NCI-H146 (cell line): Measurements from ENCODE around the gene RESP18.
"Not testable (repeated sequence)": the region's sequence is repeated elsewhere in the genome, so short reads cannot be mapped to it uniquely, and the experiment has no call there.

ENCODE experiments used
- DNase-seq: peaks from one replicate; lab custom pipeline; 2025; lab: John Stamatoyannopoulos, UW

Gene RESP18

DNA sequence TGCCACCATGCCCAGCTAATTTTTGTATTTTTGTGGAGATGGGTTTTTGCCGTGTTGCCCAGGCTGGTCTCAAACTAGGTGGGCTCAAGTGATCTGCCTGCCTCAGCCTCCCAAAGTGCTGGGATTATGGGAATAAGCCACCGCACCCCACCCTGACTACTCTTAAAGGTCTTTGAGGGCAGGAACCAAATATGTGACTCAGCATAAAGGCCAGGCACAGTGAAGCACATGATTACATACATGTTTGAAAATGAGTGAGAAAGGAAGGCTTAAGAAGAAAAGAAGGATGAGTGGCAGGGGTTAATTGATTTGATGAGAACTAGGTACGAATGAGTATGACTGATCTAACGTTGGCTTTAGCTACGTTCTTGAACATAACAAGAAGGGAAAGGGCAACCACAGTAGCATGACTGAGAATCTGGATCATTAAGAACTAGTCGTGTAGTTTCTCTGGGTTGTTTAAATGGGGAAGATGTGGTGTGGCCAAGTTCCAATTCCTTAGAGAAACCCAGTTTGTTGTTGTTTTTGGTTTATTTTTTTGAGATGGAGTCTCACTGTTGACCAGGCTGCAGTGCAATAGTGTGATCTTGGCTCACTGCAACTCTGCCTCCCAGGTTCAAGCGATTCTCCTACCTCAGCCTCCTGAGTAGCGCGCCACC lies 6.8 kb downstream of the RESP18 start:
- DNase-seq = no peak

- no peak for DNase-seq
Measured at GRCh38 chr2:219325136-219325535, 7.4 kb downstream of the RESP18 start.

GRCh38 chr2:219323434-219323833 lies 9.1 kb downstream of the RESP18 start:
- DNase-seq = no peak

- DNase-seq = no peak
Measured at GRCh38 chr2:219314804-219315468, 17.6 kb downstream of the RESP18 start.

DNA sequence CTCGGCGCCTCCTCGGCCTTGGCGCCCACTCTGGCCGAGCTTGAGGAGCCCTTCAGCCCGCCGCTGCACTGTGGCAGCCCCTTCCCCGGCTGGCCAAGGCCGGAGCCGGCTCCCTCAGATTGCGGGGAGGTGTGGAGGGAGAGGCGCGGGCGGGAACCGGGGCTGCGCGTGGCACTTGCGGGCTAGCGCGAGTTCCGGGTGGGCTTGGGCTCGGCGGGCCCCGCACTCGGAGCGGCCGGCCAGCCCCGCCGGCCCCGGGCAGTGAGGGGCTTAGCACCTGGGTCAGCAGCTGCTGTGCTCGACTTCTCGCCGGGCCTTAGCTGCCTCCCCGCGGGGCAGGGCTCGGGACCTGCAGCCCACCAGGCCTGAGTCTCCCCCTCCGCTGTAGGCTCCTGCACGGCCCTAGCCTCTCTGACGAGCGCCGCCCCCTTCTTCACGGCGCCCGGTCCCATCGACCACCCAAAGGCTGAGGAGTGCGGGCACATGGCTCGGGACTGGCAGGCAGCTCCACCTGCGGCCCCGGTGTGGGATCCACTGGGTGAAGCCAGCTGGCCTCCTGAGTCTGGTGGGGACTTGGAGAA lies 19.8 kb downstream of the RESP18 start:
- not testable (repeated sequence) for DNase-seq

DNA sequence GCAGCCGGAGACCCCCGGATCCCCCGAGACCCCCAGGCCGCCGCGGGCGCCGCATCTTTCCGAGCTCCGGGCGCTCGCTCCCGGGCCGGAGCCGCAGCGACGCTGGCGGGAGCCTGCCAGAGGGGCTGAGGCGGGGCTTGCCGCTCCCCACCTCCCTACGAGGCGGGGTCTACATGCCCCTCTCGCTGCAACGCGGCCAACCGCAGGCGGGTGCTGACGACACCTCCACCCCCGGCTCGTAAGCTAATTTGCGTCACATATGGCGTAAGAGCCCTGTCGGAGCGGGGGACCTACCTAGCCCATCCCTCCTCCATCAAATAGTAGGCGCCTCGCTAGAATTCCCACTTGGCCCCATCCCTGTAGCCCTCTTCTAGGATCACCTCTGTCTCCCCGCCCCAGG lies 23.3 kb downstream of the RESP18 start, which contains the start of gene PTPRN:
Gene PTPRN (minus strand): TSS at position 124 of the 400 bp plus-strand sequence. CDS start 69 bp downstream, at position 55.
- DNase-seq = peak; percentile 84

DNA sequence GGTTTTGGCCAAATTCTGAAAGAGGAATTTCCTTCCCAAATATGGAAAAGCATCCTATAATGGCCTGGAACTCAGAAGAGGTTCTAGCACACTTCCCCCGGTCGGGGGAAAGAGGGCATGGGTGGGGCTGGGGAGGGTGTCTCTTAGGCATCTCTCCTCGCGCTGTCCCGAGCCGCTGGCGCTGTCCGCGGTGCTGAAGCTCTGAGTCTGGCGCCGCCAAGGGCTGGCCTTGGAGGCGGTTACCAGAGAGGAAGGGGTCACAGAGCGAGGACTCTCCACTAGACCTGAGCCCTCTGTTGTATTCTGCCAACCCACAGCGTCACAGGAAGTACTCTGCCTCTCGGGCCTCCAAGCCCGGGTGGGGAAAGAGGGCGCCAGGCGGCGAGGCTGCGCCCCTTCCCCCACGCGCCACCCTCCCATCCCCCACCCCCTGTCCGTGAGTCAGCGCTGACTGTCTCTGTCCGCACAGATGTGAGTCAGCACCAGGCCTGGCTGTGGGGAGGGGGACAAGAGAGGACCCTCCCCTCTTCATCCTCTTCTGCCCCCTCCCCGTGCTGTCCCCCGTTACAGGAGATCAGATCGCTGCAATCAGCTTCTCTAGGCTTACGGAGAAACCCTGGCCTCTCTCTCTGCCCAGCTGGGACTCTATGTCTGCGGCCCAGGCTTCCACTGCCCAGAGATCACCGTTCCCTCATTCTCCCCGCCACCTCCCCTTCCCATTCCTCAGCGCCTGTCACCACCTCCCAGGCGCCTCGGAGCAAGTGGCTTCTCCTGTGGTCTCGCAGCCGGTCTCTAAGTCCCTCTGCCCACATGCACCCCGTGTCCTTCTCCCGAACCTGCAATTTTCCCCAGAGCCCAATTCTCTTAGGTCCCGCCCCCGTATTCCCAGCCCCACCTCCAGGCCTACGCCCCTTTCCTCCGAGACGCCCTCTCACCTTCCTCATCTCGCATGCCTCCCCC lies 24.1 kb downstream of the RESP18 start:
- DNase-seq = peak; percentile 41

DNA sequence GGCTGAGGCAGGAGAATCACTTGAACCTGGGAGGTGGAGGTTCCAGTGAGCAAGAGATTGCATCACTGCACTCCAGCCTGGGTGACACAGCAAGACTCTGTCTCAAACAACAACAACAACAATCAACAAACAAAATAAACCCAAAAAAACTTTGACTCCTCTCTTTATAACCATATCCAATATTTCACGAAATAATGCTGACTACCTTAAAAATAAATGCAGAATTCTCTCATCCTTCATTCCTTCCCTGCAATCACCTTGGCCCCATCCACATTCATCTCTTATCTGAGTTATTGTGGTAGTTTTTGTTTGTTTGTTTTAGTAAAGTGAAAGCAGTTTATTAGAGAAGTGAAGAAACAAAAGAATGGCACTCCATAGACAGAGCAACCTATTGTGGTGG lies 26.5 kb downstream of the RESP18 start:
- DNase-seq = no peak

DNA sequence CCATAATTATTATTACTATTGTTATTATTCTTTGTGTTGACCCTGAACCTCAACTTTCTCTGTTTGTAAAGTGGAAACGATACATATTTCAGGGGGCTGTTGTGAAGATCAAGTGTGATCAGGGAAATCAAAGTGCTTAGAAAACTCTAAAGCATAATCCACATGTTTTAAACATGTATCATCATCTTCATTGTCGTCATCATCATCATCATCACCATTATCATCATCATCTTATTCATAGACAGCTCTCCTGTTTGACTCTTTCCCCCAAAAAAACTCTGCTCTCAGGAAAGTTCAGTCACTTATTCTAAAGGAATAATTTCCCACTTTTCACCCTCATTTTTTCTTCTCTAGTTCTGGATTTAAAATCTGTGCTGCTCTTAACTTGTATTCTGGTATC lies 28.3 kb downstream of the RESP18 start:
- no peak for DNase-seq

GRCh38 chr2:219302412-219302968 lies 30.1 kb downstream of the RESP18 start:
- DNase-seq = no peak

GRCh38 chr2:219300022-219300421 lies 32.5 kb downstream of the RESP18 start:
- no peak for DNase-seq

DNA sequence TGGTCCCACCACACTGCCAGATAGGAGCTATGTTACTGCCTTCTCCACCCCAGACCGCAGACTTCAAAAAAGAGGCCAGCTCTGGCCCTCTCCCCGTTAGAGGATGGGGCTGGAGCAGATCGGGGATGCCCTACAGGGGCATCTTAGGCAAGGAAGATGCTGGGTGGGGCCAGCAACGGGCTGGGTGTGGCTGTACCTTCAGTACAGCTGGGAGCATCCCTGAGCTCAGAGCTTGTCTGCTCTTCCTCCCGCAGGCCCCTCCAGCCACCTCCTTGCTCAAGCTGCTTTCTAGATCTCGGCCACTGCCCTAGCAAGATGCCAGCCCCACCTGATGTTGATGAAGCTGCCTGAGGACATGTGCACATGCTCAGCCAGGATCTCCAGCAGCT lies 33.2 kb downstream of the RESP18 start:
- no peak for DNase-seq

DNA sequence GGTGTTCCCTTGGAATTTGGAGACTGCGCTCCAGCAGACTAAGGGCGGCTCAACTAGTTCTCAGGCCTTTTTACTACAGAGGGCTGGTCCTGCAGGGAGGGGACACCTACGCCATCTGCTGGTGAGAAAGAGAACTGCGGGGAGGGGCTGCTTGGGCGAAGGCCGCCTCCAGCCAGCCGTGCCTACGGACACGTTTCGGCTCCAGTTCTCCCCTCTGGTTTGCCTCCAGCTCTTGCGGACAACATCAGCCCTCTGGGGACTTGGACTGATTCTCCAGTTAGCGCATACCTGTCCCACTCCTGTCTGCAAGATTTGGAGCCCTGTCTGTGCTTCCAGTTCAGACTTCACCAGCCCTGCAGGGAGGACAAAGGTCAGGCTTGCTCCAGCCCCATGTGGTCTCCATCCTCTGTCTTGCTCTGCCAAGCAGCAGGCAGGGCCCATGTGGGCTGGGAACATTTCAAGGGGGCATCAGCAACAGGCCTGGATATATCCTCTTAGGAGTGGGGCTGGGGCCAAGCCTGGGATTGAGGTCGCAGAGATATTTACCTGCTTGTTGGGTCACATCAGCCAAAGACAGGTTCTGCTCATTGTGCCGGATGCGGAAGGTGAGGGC lies 33.7 kb downstream of the RESP18 start:
- DNase-seq = peak; percentile 47

- no peak for DNase-seq
Measured at GRCh38 chr2:219297766-219298456, 34.6 kb downstream of the RESP18 start.

DNA sequence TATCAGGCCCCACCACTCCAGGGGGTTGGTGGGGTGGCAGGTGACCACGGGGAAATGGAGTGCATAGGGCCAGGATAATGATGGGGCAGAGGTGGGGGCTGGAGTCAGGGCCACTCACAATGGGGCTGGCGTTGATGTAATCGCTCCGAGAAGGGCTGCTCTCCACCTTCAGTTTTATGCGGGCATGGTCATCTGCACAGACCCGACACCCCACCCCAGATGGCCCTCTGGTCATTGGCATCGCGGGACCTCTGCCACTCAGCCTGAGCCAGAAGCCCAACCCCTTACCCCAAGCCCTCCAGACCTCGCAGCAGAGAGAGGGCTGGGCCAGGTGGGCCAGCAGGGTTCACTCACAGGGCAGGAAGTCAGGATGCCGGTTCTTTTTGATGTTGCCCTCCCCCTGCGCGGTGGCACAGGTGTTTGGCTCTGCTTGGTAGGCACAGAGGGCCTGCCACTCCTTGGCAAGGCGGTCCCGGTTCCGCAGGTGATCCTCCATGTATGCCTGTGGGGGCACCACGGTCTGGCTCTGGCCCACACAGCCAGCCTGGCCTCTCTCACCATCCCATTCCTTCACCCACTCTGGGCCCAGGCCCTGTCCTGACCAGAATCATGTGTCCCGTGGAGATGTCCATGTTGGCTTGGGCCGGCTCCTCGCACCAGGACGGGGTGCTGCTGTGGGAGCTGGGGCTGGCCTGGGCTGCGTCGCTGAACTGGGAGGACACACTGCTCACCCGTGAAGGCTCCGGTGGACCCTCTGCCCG lies 35.7 kb downstream of the RESP18 start:
- no peak for DNase-seq

DNA sequence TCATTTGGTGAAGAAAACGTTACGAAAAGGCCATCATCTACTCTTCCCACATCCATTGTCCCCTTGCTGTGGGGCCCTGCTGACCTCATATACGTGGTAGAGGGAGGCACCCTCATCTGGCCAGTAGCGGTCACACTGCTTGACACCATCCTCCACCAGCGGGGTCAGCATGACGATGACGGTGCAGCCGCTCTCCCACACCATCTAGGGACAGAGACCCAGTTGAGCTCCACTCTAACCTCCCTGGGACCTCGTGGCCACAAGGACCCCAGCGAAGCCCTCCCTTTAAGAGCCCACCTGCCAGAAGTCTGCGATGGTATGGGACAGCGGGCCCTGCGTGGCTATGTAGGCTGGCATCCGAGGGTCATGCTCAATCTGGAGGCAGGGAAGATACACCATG lies 36.4 kb downstream of the RESP18 start:
- DNase-seq = no peak

- DNase-seq = peak; percentile 78
Measured at GRCh38 chr2:219294356-219295351, 37.9 kb downstream of the RESP18 start.

GRCh38 chr2:219293736-219294231 lies 38.8 kb downstream of the RESP18 start:
- no peak for DNase-seq

GRCh38 chr2:219292616-219293015 lies 39.9 kb downstream of the RESP18 start:
- DNase-seq = no peak
